Lung microvascular endothelial cell (primary cell): ENCODE results near the gene TMEM183A. TPM values are rescaled to one million over a fixed set of nuclear protein-coding genes. Genes with fewer than 3 reads are reported as not detected.

Source experiments
- DNase-seq, 2 donors: peaks; one replicate each; pipeline versions ENCODE4 v3.0.0 to v3.0.0-alpha.2; 2010; ENCODE audit warnings: low read depth in 2 of 2
- total RNA-seq: library from RNA; depleted of rRNA; stranded (reverse); fragments of >200 nt; gene quantifications from 2 replicates; pipeline ENCODE4 v1.2.1, GENCODE V29; 2014

Gene TMEM183A
- total RNA-seq, 1 donor from 2014 or later = 70.0 TPM

- no peak for DNase-seq
Measured at GRCh38 chr1:203069030-203069747, 62.0 kb downstream of the TMEM183A start.

DNA sequence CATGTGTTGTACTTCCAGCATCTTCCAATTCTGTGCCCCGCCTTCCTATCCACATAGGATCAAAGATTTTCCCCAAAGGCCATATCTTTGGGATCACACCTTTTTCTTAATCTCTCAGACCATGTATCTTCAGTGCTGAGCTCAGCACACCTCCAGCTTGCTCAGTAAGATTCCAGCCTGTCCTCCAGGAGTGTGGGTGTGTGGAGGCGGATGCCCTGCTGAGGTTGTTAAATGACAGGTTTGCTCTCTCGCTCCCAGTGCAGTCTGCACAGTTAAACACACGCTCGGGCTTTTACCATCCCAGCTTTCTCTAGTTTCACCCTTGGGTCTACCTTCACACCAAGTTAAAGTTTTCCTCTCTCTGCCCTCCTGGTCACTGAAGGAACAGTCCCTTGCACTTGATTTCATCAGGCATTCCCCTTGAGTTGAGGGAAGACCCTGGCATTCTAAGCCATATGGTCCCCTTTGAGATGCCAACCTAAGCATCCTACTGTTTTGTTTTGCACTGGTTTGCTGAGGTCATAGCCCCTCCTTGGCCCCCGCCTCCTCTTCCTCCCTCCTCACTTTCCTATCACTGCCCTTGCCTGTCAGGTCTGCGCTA lies 64.9 kb downstream of the TMEM183A start:
- DNase-seq = no peak

- DNase-seq = no peak
Measured at GRCh38 chr1:203072911-203073310, 65.7 kb downstream of the TMEM183A start.

DNA sequence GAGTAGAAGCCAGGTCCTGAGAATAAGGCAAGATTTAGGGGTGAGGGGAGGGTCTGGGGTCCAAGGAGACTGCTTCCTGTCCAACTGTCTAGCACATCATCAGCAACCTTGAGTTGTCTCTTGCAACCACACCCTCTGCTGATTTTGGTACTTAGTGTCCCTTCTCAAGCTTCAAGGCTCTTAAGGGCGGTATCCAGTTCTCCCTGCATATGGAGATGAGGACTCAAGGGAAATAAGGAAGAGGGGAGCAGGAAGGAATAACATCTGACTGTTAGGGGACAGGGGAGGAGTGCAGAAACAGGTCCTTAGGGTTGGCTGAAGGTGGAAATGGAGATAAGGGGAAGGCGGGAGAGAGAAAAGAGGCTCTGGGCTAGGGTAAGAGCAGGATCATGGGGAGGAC lies 66.3 kb downstream of the TMEM183A start:
- no peak for DNase-seq

Other genes with a start within 250 kb of the TMEM183A start
- 46.2 and 54.0 TPM in 2 replicates for gene KDM5B, start 199.0 kb upstream of the TMEM183A start, total RNA-seq
- not detected in 2 replicates for gene PCAT6, start 196.4 kb upstream of the TMEM183A start, total RNA-seq
- gene RABIF, start 118.2 kb upstream of the TMEM183A start, total RNA-seq = 9.4 and 14.3 TPM in 2 replicates
- gene KLHL12, start 80.1 kb upstream of the TMEM183A start, total RNA-seq = 18.1 and 22.0 TPM in 2 replicates
- 62.1 and 141 TPM in 2 replicates for gene ADIPOR1, start 49.1 kb upstream of the TMEM183A start, total RNA-seq
- gene CYB5R1, start 40.1 kb upstream of the TMEM183A start, total RNA-seq = 24.8 and 55.2 TPM in 2 replicates
- gene PPFIA4, start 19.1 kb downstream of the TMEM183A start, total RNA-seq = under 0.01 TPM in 2 replicates
- not detected in 2 replicates for gene MYOG, start 78.6 kb downstream of the TMEM183A start, total RNA-seq
- not detected in 2 replicates for gene ADORA1, start 120.4 kb downstream of the TMEM183A start, total RNA-seq
- not detected in 2 replicates for gene MYBPH, start 168.5 kb downstream of the TMEM183A start, total RNA-seq
- gene CHI3L1, start 179.3 kb downstream of the TMEM183A start, total RNA-seq = not detected in 2 replicates
- not detected in 2 replicates for gene CHIT1, start 222.3 kb downstream of the TMEM183A start, total RNA-seq